GM19468 (cell line): Measurements from ENCODE around the gene ITGAX.
"Not testable (repeated sequence)": the region's sequence is repeated elsewhere in the genome, so short reads cannot be mapped to it uniquely, and the experiment has no call there.

ENCODE experiments used
- ATAC-seq: cut with Tn5 transposase; IDR thresholded peaks from one replicate; pipeline ENCODE4 v1.9.1; 2021; ENCODE audit warnings: mild to moderate bottlenecking, moderate library complexity, moderate number of reproducible peaks; ENCODE audit not compliant: unreplicated experiment; ENCODE audit errors: extremely low read depth

Gene ITGAX

GRCh38 chr16:31404353-31405064, 49.5 kb downstream of the ITGAX start:
- ATAC-seq, result no peak

GRCh38 chr16:31407406-31407805, 52.4 kb downstream of the ITGAX start:
- ATAC-seq, result no peak

GRCh38 chr16:31409433-31409832, 54.5 kb downstream of the ITGAX start:
- ATAC-seq, result no peak

GRCh38 chr16:31410082-31410481, 55.1 kb downstream of the ITGAX start:
- ATAC-seq, result no peak

- ATAC-seq, result no peak
These were observed 56.3 kb downstream of the ITGAX start for GRCh38 chr16:31411024-31411844.

GRCh38 chr16:31412750-31413149, 57.8 kb downstream of the ITGAX start:
- ATAC-seq, result no peak

GRCh38 chr16:31413381-31413780, 58.4 kb downstream of the ITGAX start:
- ATAC-seq, result no peak

GRCh38 chr16:31413943-31414342, 59.0 kb downstream of the ITGAX start:
- ATAC-seq, result no peak

- ATAC-seq, result no peak
These were observed 59.7 kb downstream of the ITGAX start for GRCh38 chr16:31414706-31415105.

- no peak for ATAC-seq
These were observed 61.4 kb downstream of the ITGAX start for GRCh38 chr16:31416371-31416770.

- ATAC-seq, result not testable (repeated sequence)
These were observed 62.1 kb downstream of the ITGAX start for GRCh38 chr16:31417036-31417435.

GRCh38 chr16:31417916-31418315, 62.9 kb downstream of the ITGAX start:
- no peak for ATAC-seq

GRCh38 chr16:31420037-31420436, 65.1 kb downstream of the ITGAX start:
- no peak for ATAC-seq

- no peak for ATAC-seq
These were observed 66.6 kb downstream of the ITGAX start for GRCh38 chr16:31421587-31421986.

- ATAC-seq, result no peak
These were observed 68.3 kb downstream of the ITGAX start for GRCh38 chr16:31423241-31423640.

- ATAC-seq, result no peak
These were observed 68.8 kb downstream of the ITGAX start for GRCh38 chr16:31423801-31424200.

GRCh38 chr16:31427441-31428278, 72.7 kb downstream of the ITGAX start:
- no peak for ATAC-seq

GRCh38 chr16:31428279-31428597, 73.3 kb downstream of the ITGAX start, which contains the start of gene COX6A2:
COX6A2 (minus strand) TSS chr16:31428360; CDS start chr16:31428325, 35 bp downstream.
- ATAC-seq, result no peak

GRCh38 chr16:31428638-31429247, 73.8 kb downstream of the ITGAX start:
- ATAC-seq, result no peak

GRCh38 chr16:31429314-31429713, 74.3 kb downstream of the ITGAX start:
- no peak for ATAC-seq
